ENCODE data around the gene FUT8.

Gene FUT8

DNA sequence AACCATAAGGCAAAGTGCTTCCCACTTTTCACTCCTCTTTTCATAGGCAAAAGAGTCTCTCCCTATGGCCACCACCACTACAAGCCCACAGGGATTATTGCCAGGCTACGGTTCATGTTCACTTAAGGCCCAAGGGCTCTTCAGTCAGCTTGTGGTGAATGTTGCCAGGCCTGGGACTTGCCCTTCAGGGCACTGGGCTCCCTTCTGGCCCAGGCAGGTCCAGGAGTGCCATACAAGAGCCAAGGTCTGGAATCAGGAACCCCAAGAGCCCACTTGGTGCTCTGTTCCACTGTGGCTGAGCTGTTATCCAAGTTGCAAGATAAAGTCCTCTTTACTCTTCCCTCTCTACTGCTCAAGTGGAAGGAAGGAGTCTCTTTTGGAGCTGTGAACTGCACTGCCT is 307.6 kb downstream of the FUT8 start:
- no peak for DNase-seq

DNA sequence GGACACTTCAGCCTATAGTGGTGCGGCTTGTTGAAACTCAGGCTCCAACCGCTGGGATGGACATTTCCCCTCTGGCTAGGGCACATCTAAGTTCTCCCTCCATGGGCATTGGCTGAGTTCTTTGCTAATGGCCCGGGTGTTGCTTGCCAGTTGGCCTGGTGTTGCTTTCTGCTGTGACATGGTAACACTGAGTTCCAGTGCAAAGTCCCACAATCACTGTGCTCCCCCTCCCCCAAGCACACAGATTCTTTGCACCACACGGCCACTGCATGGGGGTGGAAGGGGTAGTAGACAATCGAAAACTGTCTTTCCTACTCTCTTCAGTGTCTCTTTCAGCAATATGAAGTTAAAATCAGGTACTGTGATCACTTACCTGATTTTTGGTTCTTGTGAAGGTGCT is 308.2 kb downstream of the FUT8 start:
- no peak for DNase-seq

- DNase-seq, result no peak
These were observed 310.8 kb downstream of the FUT8 start for GRCh38 chr14:65723348-65723747.

DNA sequence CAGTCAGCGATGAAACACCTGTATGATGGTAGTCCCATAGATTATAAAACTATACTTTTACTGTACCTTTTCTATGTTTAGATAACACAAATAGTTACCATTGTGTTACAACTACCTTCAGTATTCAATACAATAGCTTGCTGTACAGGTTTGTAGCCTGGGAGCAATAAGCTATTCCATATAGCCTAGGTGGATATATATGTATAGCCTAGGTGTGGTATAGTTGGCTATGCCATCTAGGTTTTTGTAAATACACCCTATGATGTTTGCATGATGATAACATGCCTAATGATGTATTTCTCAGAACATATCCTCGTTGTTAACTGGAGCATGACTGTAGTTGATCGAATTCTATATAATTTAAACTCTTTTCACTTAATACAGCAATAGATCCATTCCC is 316.1 kb downstream of the FUT8 start:
- no peak for DNase-seq

DNA sequence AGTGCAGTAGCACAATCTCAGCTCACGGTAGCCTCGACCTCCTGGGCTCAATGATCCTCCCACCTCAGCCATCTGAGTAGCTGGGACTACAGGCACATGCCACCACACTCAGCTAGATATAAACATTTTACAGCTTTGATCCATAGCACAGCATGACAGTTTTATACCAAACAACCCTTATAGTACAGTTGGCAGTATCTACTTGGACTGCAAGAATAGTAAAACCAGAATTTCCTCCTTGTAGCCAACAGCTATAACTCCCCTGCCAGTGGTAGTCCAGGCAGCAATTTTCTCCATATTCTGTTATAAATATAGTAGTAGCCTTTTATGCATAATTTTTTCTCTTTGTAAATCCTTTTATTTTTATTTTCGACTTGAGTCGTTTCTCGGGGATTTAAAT is 317.0 kb downstream of the FUT8 start:
- no peak for DNase-seq

DNA sequence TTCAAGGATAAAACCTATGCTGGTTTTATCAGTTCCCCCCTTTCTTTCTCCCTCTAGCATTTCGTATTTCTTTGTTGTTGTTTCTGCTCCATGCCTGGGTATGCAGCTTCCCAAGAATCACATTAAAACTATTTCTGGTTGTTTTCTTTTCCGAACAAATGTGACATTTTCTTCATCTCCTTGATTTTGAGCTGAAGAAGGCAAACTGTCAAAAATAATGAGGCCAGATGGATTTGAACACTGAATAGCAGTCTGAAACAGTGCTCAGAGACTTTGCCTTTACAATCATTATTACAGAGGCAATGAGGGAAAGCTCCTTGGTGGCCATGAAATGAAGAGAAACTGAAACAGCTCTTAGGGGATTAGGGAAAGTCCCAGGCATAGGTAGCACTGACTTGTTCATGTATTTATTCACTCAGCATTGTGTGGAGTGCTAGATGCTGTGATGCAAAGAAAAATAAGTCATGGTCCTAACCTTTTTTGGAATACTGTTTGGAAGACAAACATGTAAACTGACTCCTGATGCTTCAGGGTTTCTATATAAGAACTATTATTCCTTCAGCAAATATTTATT is 319.5 kb downstream of the FUT8 start:
- no peak for DNase-seq

- no peak for DNase-seq
These were observed 325.8 kb downstream of the FUT8 start for GRCh38 chr14:65738339-65738738.

- DNase-seq, result no peak
These were observed 333.1 kb downstream of the FUT8 start for GRCh38 chr14:65745396-65746190.

GRCh38 chr14:65748796-65749195 is 336.3 kb downstream of the FUT8 start:
- DNase-seq, result no peak

- no peak for DNase-seq
These were observed 336.8 kb downstream of the FUT8 start for GRCh38 chr14:65749287-65749686.

GRCh38 chr14:65750906-65751305 is 338.4 kb downstream of the FUT8 start:
- DNase-seq, result no peak

- DNase-seq, result no peak
These were observed 339.0 kb downstream of the FUT8 start for GRCh38 chr14:65751510-65751909.

GRCh38 chr14:65753061-65753460 is 340.5 kb downstream of the FUT8 start:
- DNase-seq, result no peak

DNA sequence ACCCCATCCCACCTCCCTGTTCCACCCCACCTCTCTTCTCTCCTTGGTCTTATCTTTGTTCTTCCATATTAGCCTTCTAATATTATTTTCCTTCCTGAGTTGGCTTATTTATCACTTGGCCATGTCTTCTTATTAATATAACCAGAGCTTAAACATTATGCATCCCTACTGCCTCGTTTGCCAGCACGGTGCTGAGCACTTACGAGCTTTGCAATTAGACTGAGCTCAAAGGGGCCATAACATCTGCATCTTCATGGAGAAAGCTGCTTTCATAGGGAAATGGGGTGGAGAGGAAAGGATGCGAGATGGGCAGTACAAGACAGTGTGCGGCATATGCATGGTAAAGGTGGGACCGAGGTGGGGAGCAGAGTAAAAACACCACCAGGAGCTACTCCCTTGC is 342.8 kb downstream of the FUT8 start:
- no peak for DNase-seq

DNA sequence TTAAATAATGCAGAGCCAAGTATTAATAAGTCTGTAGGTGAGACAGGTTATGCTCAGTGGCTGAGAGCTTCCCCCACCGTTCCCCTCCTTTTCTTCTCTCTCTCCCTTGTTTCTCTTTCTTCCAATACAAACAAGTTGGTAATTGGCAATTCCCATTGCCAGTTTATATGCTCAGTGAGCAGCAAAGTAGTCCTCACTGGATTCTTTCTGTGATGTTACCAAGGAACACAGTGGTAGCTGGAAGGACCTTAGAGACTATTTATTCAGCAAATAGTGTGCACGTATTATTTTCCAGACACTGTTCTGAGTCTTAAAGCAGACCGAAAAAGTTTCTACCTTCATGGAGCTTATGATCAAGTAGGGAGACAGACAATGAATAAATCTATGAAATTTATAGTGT is 344.4 kb downstream of the FUT8 start:
- DNase-seq, result no peak

GRCh38 chr14:65769151-65769550 is 356.6 kb downstream of the FUT8 start:
- DNase-seq, result no peak

GRCh38 chr14:65770681-65771080 is 358.2 kb downstream of the FUT8 start:
- DNase-seq, result no peak

DNA sequence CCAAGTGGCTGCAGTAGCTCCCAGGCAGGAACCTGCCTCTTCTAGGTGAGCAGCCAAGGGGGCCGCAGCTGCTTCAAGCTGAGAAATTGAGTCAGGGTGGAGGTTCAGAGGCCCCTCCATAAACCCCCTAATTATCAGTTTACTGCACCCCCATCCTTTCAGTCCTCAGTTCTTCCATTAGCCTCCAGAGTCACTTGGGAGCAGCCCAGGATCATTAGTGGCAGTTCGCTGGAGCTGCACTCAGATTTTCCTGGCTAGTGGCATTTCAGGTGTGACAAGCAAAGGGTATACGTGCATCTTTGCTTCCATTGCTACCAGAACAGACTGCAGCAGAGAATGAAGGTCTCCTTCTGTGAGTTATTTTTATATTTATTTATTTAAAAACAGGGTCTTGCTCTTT is 358.7 kb downstream of the FUT8 start:
- DNase-seq, result no peak

DNA sequence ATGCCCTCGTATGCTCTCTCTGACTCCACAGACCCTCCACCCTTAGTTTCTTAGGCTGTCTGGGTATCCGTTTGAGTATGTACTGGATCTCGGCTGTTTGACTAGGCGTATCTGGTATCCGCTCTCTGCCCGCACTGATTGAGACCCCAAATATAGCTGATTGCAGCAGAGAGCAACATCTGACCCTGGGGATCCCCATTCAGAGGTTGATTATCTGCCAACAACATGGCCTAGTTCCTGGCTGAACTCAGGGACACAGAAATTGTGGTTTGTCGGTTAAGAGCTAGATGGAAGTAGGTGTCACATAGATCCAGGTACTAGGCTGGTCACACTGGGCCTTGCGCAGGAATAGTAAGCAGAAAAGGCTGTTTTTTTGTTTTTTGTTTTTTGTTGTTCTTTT is 359.9 kb downstream of the FUT8 start:
- DNase-seq, result no peak

- DNase-seq, result no peak
These were observed 360.5 kb downstream of the FUT8 start for GRCh38 chr14:65772921-65773574.

- DNase-seq, result no peak
These were observed 361.5 kb downstream of the FUT8 start for GRCh38 chr14:65774041-65774440.

- no peak for DNase-seq
These were observed 363.8 kb downstream of the FUT8 start for GRCh38 chr14:65776193-65776852.

DNA sequence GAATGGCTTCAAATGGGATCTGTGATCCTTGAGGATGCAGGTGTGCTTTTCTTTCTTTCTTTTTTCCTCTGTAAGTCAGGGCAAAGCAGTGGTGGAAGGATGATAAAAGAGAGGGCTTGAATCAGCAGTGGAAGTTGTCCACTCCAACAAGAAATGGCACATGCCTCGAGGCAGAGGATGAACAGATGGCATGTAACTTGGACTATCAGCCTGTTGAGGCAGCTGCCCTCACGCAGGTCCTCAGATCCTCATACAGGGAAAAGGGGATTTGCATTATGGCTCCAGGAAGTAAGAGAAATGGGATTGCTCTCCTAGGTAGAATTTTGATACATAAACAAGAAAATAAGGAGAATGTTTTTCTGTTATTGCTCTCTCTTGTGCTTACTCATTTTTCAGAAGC is 368.0 kb downstream of the FUT8 start:
- no peak for DNase-seq

DNA sequence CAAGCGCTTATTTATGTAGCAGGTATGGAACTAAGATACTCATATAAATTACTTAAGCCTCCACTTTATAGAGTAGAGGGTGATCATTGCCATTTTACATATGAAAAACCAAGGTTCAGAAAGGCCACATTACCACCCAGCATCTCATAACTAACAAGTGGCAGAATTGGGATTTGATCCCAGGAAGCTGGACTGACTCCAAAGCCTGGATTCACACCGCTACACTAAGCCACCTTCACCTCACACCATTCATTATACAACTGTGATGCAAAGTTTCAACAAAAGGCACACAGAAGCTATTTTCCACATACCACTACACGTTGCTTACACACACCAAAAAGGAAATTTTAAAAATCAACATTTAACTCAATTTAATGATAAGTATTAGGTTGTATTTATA is 370.6 kb downstream of the FUT8 start:
- DNase-seq, result no peak

Data from cortex of kidney (tissue), 1 donor.